Epithelial cell of esophagus (primary cell): ENCODE results near the gene CEBPA.

ENCODE experiments used
- DNase-seq: peaks from one replicate; pipeline ENCODE4 v3.0.0; 2010; ENCODE audit warnings: low read depth
- H3K4me3 ChIP-seq: 2 replicates; pipeline ENCODE4 v1.5.1; 2011; ENCODE audit warnings: mild to moderate bottlenecking, low read length, control low read depth
- CTCF ChIP-seq: IDR thresholded peaks from 2 replicates; pipeline ENCODE4 v1.5.1; 2011; ENCODE audit warnings: low read depth, mild to moderate bottlenecking, low read length, control low read depth, inconsistent platforms; ENCODE audit not compliant: insufficient read depth; ENCODE audit errors: missing control alignments

CEBPA gene

GRCh38 chr19:33269016-33269415, 33.3 kb downstream of the CEBPA start:
- no peak for TF ChIP-seq CTCF
- DNase-seq = no peak
- H3K4me3 ChIP-seq = no peak overlapping the region

DNA sequence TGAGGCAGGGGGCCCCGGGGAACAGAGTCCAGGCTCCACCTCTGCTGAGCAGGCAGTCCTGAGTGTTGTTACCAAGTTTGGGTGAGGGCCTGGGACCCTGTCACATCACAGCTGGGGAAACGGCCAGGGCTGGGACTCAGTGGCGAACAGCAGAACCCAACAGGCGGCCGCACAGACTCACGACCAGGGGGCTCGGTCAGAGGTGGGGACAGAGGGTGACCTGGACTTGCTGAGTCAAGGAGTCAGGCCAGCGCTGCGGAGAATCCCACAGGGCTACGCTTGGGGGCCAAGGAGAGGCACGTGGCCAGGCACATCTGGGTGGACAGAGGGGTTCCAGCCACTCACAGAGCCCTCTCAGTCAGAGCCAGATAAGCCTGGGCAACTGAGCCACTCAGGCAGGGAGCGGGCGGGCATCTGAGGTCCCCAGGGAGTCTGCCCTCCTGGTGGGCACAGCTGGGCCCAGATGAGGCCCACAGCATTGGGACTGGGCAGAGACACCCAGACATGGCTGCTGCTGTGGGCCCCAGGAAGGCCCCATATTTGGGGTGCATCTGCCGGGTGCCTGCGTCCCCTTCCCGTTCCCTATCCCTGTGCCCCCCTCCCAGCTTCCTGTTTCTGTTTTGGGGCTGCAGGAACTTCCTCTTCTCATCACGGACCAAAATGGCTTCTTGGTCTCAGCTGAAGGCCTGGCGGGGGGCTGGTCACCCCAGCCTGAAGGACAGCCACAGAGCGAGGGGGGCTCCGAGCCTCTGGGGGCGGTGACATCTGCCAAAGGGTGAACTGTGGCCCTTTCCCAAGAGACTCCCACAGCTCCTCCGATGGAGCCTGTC, 34.0 kb downstream of the CEBPA start:
- no peak for TF ChIP-seq CTCF
- no peak overlapping the region for H3K4me3 ChIP-seq
- no peak for DNase-seq

DNA sequence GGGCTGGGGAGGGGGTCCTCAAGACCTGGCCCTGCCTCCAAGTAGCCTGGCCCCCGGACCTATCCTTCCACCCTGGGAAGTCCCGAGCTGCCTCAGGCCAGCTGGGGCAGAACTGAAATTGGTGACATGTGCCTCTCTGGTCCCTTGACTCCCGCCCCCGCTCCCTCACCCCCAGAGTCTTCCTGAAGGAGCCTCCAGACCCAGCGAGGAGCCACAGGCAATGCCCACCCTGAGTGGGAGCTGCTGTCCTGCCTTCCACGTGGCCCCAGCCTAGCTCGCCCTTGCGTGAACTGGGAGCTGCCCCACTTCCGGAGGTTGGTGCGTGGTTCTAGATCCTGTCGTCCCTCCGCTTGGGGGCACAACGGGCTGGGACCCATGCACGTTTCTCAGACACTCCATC, 34.6 kb downstream of the CEBPA start:
- H3K4me3 ChIP-seq = no peak overlapping the region
- no peak for TF ChIP-seq CTCF

DNA sequence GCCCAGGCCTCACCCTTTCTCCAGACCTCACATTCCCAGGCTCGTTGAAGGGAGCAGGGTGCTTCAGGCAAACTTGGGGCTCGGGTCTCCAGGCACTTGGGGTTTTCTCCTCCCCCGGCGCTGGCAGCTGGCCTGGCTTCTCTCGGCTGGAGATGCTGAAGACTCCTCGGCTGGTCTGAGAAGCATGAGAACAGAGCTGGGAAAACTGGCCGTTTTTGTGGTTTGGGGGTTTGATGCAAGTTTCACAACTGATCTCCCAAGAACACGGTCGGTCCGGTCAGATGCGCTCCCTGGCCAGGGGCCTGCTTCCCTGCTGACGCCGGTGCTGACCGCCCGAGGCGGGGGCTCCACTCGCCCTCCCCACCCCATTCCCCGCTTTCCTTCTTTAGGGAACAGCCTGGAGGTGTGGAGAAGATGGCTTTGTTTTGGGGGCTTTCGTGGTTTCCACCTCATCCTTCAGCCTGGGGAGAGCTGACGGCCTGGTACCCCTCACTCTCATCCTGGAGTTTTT, 35.3 kb downstream of the CEBPA start:
- DNase-seq = no peak
- no peak overlapping the region for H3K4me3 ChIP-seq
- no peak for TF ChIP-seq CTCF

More for the DNA sequence above, 34.6 kb downstream of the CEBPA start:
- DNase-seq = no peak

DNA sequence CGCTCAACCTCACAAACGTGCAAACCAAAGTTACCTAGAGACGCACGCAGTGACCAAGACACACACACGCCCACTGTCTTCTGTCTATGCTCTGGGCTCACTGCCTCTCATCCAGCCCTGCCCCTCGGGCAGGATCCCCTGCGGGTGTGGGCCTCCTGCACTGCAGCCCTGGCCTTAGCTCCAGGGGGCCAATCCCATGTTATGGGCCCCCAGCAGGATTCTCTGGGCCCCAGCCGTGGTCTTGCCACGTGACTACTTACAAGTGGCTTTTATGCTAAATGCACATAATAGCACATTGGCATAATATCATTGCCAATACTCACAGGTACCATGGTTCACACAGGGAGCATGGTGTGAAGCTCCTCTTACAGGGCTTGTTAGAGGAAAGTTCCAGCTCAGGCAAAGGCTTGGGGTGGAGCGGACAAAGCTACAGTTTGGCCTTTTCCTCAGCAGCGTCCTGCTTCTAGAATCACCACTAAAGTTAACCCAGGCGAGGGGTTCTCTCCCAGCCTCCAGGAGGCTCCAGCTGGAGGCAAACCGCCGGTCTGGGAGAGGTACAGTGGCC, 37.4 kb downstream of the CEBPA start:
- no peak for DNase-seq
- TF ChIP-seq CTCF = no peak
- H3K4me3 ChIP-seq = no peak overlapping the region

- TF ChIP-seq CTCF = no peak
- no peak for DNase-seq
- no peak overlapping the region for H3K4me3 ChIP-seq
These were observed 38.9 kb downstream of the CEBPA start for GRCh38 chr19:33263325-33264023.
